Neural progenitor cell (in vitro differentiated cells): Measurements from ENCODE around the gene CYP26B1. TPM values are rescaled to one million over a fixed set of nuclear protein-coding genes. Genes with fewer than 3 reads are reported as not detected.

ENCODE experiments used
- DNase-seq: peaks from one replicate; pipeline ENCODE4 v3.0.0-alpha.2; 2016; ENCODE audit warnings: low spot score
- H2AFZ ChIP-seq: fragments of 200-600 bp; sonication (generic); replicated peaks from 2 replicates; pipeline ENCODE4 v1.6.1; 2016; ENCODE audit warnings: antibody characterized with exemption
- H3F3A ChIP-seq: fragments of 200-600 bp; sonication (generic); 2 replicates; pipeline ENCODE4 v1.6.1; 2016; ENCODE audit warnings: antibody characterized with exemption, low read depth
- H3K27ac ChIP-seq: fragments of 200-600 bp; sonication (generic); 2 replicates; pipeline ENCODE4 v1.5.1; 2016; ENCODE audit warnings: mild to moderate bottlenecking
- H3K27me3 ChIP-seq: fragments of 200-600 bp; sonication (generic); 2 replicates; pipeline ENCODE4 v1.6.1; 2016; ENCODE audit warnings: mild to moderate bottlenecking, moderate library complexity
- H3K36me3 ChIP-seq: fragments of 200-600 bp; sonication (generic); 2 replicates; pipeline ENCODE4 v1.5.1; 2016
- H3K4me1 ChIP-seq: fragments of 200-600 bp; sonication (generic); 2 replicates; pipeline ENCODE4 v1.6.1; 2016; ENCODE audit warnings: mixed run types
- H3K4me2 ChIP-seq: fragments of 200-600 bp; sonication (generic); 2 replicates; pipeline ENCODE4 v1.6.1; 2016
- H3K4me3 ChIP-seq: fragments of 200-600 bp; sonication (generic); 2 replicates; pipeline ENCODE4 v1.5.1; 2016
- H3K79me2 ChIP-seq: fragments of 200-600 bp; sonication (generic); 2 replicates; pipeline ENCODE4 v1.6.1; 2016; ENCODE audit warnings: low read depth
- H3K9ac ChIP-seq: fragments of 200-600 bp; sonication (generic); 2 replicates; pipeline ENCODE4 v1.6.1; 2016
- H3K9me3 ChIP-seq: fragments of 200-600 bp; sonication (generic); 2 replicates; pipeline ENCODE4 v1.5.1; 2016; ENCODE audit warnings: low read depth
- H4K20me1 ChIP-seq: fragments of 200-600 bp; sonication (generic); 2 replicates; pipeline ENCODE4 v1.6.1; 2016; ENCODE audit warnings: low read depth
- H3K27ac Mint-ChIP-seq: 3 replicates; pipeline ENCODE4 v1.8.0; 2021; ENCODE audit warnings: mixed read lengths
- H3K27me3 Mint-ChIP-seq: 2 replicates; pipeline ENCODE4 v1.8.0; 2022; ENCODE audit warnings: low read depth, mild to moderate bottlenecking, inconsistent platforms, moderate library complexity, mixed read lengths; ENCODE audit not compliant: insufficient read depth
- H3K36me3 Mint-ChIP-seq: 3 replicates; pipeline ENCODE4 v1.8.0; 2021; ENCODE audit warnings: mixed read lengths
- H3K4me1 Mint-ChIP-seq: 3 replicates; pipeline ENCODE4 v1.8.0; 2021; ENCODE audit warnings: mixed read lengths
- H3K4me3 Mint-ChIP-seq: 3 replicates; pipeline ENCODE4 v1.8.0; 2021; ENCODE audit warnings: mild to moderate bottlenecking, moderate library complexity, mixed read lengths
- H3K9me3 Mint-ChIP-seq: 3 replicates; pipeline ENCODE4 v1.8.0; 2020; ENCODE audit warnings: mixed read lengths
- CTCF ChIP-seq: fragments of 200-600 bp; sonication (generic); IDR thresholded peaks from 2 replicates; pipeline ENCODE4 v1.5.1; 2017; ENCODE audit warnings: antibody characterized with exemption, mild to moderate bottlenecking
- EZH2 ChIP-seq: fragments of 200-600 bp; sonication (generic); IDR thresholded peaks from 2 replicates; pipeline ENCODE4 v1.6.1; 2017; ENCODE audit warnings: antibody characterized with exemption, mild to moderate bottlenecking, moderate library complexity
- EZH2phosphoT487 ChIP-seq: fragments of 200-600 bp; sonication (generic); IDR thresholded peaks from 2 replicates; pipeline ENCODE4 v1.6.1; 2017; ENCODE audit warnings: antibody characterized with exemption
- total RNA-seq: library from RNA; depleted of rRNA; stranded (reverse); fragments of >200 nt; gene quantifications from 2 replicates; pipeline ENCODE4 v1.2.3, GENCODE V29; 2015; ENCODE audit warnings: low replicate concordance

The CYP26B1 gene
- total RNA-seq, 1 donor from 2014 or later, result 0.21 TPM

GRCh38 chr2:72124376-72124775 is 23.3 kb downstream of the CYP26B1 start:
- H3K9me3 ChIP-seq, result no peaks in the 10 kb centered on the region
- H3K27ac Mint-ChIP-seq, result no peak overlapping the region
- H3K27me3 Mint-ChIP-seq, result no peaks in the 10 kb centered on the region
- H3K36me3 Mint-ChIP-seq, result no peaks in the 10 kb centered on the region
- no peak overlapping the region for H3K4me2 ChIP-seq
- no peak overlapping the region for H3K4me3 ChIP-seq
- no peaks in the 10 kb centered on the region for H3K79me2 ChIP-seq
- no peak overlapping the region for H3K9ac ChIP-seq
- peaks cover 8% of the 10 kb centered on the region for H3K4me1 ChIP-seq
- peaks cover 2% of the 10 kb centered on the region for H3K4me1 Mint-ChIP-seq
- no peak for TF ChIP-seq EZH2phosphoT487
- no peak for TF ChIP-seq CTCF
- no peak for TF ChIP-seq EZH2
- no peak for DNase-seq
- H3K36me3 ChIP-seq, result no peaks in the 10 kb centered on the region
- H2AFZ ChIP-seq, result no peak overlapping the region
- H3K9me3 Mint-ChIP-seq, result no peaks in the 10 kb centered on the region
- no peaks in the 10 kb centered on the region for H4K20me1 ChIP-seq
- H3K27me3 ChIP-seq, result no peaks in the 10 kb centered on the region
- H3F3A ChIP-seq, result no peaks in the 10 kb centered on the region
- H3K4me3 Mint-ChIP-seq, result no peak overlapping the region
- H3K27ac ChIP-seq, result no peak overlapping the region

- H3K36me3 ChIP-seq, result no peaks in the 10 kb centered on the region
- TF ChIP-seq EZH2phosphoT487 (no peak), EZH2 (no peak), CTCF (no peak)
- Mint-ChIP-seq H3K4me3 (no peak overlapping the region), H3K9me3 (peaks cover 2% of the 10 kb centered on the region), H3K4me1 (no peaks in the 10 kb centered on the region), H3K27me3 (no peaks in the 10 kb centered on the region), H3K27ac (no peak overlapping the region), H3K36me3 (no peaks in the 10 kb centered on the region)
- no peaks in the 10 kb centered on the region for H3K4me1 ChIP-seq
- DNase-seq, result no peak
- H4K20me1 ChIP-seq, result no peaks in the 10 kb centered on the region
- H3K27ac ChIP-seq, result no peak overlapping the region
- no peak overlapping the region for H2AFZ ChIP-seq
- H3F3A ChIP-seq, result no peaks in the 10 kb centered on the region
- H3K9me3 ChIP-seq, result no peaks in the 10 kb centered on the region
- H3K4me3 ChIP-seq, result no peak overlapping the region
- no peaks in the 10 kb centered on the region for H3K27me3 ChIP-seq
- no peaks in the 10 kb centered on the region for H3K79me2 ChIP-seq
- no peak overlapping the region for H3K4me2 ChIP-seq
- no peak overlapping the region for H3K9ac ChIP-seq
These were observed 26.5 kb downstream of the CYP26B1 start for GRCh38 chr2:72121153-72121552.

GRCh38 chr2:72118951-72119350 is 28.7 kb downstream of the CYP26B1 start:
- no peak overlapping the region for H3K4me3 ChIP-seq
- no peak overlapping the region for H3K9ac ChIP-seq
- no peaks in the 10 kb centered on the region for H3F3A ChIP-seq
- H3K4me1 ChIP-seq, result no peaks in the 10 kb centered on the region
- DNase-seq, result no peak
- H3K9me3 ChIP-seq, result no peaks in the 10 kb centered on the region
- H2AFZ ChIP-seq, result no peak overlapping the region
- no peaks in the 10 kb centered on the region for H3K27me3 ChIP-seq
- no peaks in the 10 kb centered on the region for H3K36me3 ChIP-seq
- no peaks in the 10 kb centered on the region for H4K20me1 ChIP-seq
- H3K4me3 Mint-ChIP-seq, result no peak overlapping the region
- no peak overlapping the region for H3K27ac ChIP-seq
- H3K4me2 ChIP-seq, result no peak overlapping the region
- no peak overlapping the region for H3K27ac Mint-ChIP-seq
- H3K4me1 Mint-ChIP-seq, result peaks cover 6% of the 10 kb centered on the region
- peaks cover 2% of the 10 kb centered on the region for H3K9me3 Mint-ChIP-seq
- H3K79me2 ChIP-seq, result no peaks in the 10 kb centered on the region
- H3K27me3 Mint-ChIP-seq, result no peaks in the 10 kb centered on the region
- no peaks in the 10 kb centered on the region for H3K36me3 Mint-ChIP-seq
- TF ChIP-seq EZH2phosphoT487 (no peak), CTCF (no peak), EZH2 (no peak)
